Measurements from ENCODE around the gene LMBRD1.
A peak's percentile ranks its signal among the peaks of the same experiment; 100 is the strongest.

The LMBRD1 gene

DNA sequence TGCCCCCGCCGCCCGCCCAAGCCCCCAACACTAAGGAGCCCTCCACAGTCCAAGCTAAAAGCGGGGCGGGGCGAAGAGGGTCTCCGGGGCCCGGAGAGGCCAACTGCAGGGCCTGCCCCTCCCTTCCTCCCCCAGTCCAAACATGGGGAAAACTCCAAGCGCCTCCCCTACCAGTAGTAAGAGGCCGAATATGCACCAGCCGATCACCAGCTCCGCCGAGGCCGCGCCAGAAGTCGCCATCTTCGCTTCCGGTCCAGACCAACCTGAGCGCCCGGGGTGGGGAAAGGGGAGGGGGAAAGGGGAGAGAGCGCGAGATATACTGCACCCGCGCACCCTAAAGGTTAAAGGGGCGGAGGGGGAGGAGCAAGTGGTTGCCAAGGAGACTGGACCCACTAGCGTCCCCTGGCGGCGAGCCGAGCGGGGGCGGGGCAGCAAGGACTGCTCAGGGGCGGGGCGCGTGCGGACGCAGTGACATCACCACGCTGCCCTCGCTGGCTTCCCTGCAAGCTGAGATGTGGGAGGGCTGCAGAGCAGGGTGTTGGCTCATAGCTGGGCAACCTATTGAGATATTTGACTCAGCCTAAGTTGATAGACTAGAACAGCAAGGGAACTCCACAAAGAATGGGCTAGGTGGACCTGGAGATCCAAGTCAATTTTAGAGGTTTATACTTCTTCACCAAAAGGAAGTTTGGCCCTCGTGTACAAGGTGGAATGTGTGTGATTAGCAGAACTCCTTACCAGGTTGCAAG, at the start of gene LMBRD1:
Gene LMBRD1, minus strand, starts transcription at position 369 of the 749 bp plus-strand sequence. Its CDS starts 129 bp downstream, at position 240.
- Histone ChIP-seq H3K27me3 (replicated peaks) (no peaks in the 10 kb centered on the region), H3K36me3 (replicated peaks) (no peaks in the 10 kb centered on the region), H3K27ac (peak within 1 kb of the TSS; percentile 36), H3K4me3 (ENCODE audit: low read depth, low read length) (peak within 1 kb of the TSS; percentile 90)
- in situ Hi-C loops (cut with HindIII; ENCODE audit: low pct_ligation_motif_present, low sequenced_read_pairs) = no loop called here
- peak; percentile 94 for DNase-seq
- peak; percentile 90 for TF ChIP-seq CTCF (IDR thresholded peaks at IDR 0.05; ENCODE audit: low read depth, low read length, missing control alignments)

- H3K36me3 ChIP-seq (replicated peaks) = no peaks in the 10 kb centered on the region
- no peaks in the 10 kb centered on the region for H3K27me3 ChIP-seq (replicated peaks)
- no peak for DNase-seq
- no peak overlapping the region for H3K4me3 ChIP-seq (ENCODE audit: low read depth, low read length)
- H3K27ac ChIP-seq = no peak overlapping the region
- in situ Hi-C loops (cut with HindIII; ENCODE audit: low pct_ligation_motif_present, low sequenced_read_pairs) = no loop called here
- no peak for TF ChIP-seq CTCF (IDR thresholded peaks at IDR 0.05; ENCODE audit: low read depth, low read length, missing control alignments)
Observed at GRCh38 chr6:69846312-69846711, 49.5 kb upstream of the LMBRD1 start.

GRCh38 chr6:69843189-69843588, 46.4 kb upstream of the LMBRD1 start:
- Histone ChIP-seq H3K36me3 (replicated peaks) (no peaks in the 10 kb centered on the region), H3K4me3 (ENCODE audit: low read depth, low read length) (no peak overlapping the region), H3K27me3 (replicated peaks) (no peaks in the 10 kb centered on the region), H3K27ac (no peak overlapping the region)
- DNase-seq = no peak
- in situ Hi-C loops (cut with HindIII; ENCODE audit: low pct_ligation_motif_present, low sequenced_read_pairs) = no loop called here
- no peak for TF ChIP-seq CTCF (IDR thresholded peaks at IDR 0.05; ENCODE audit: low read depth, low read length, missing control alignments)

DNA sequence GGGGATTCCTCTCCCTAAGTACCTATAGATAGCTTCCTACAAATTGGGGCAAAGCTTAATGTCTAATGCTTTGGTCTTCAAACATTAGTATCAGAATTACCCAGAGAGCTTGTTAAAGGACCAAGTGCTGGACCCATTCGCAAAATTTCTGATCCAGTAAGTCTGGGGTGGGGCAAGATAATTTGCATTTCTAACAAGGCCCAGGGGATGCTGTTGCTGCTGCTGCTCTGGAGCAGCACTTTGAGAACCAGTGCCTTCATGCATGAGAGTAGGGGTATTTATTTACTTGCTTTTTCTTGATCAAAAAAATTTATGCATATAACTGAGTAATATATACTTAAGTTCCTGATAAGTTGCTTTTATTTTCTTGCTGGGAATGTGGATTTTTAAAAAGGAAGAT, 45.1 kb upstream of the LMBRD1 start:
- no peak for TF ChIP-seq CTCF (IDR thresholded peaks at IDR 0.05; ENCODE audit: low read depth, low read length, missing control alignments)
- Histone ChIP-seq H3K36me3 (replicated peaks) (no peaks in the 10 kb centered on the region), H3K27ac (no peak overlapping the region), H3K27me3 (replicated peaks) (no peaks in the 10 kb centered on the region), H3K4me3 (ENCODE audit: low read depth, low read length) (no peak overlapping the region)
- DNase-seq = no peak
- in situ Hi-C loops (cut with HindIII; ENCODE audit: low pct_ligation_motif_present, low sequenced_read_pairs) = no loop called here

- peak; percentile 77 for DNase-seq
- in situ Hi-C loops (cut with HindIII; ENCODE audit: low pct_ligation_motif_present, low sequenced_read_pairs) = no loop called here
Observed at GRCh38 chr6:69835414-69836179, 38.8 kb upstream of the LMBRD1 start.

More at GRCh38 chr6:69835414-69836179, 38.8 kb upstream of the LMBRD1 start:
- Histone ChIP-seq H3K36me3 (replicated peaks) (no peaks in the 10 kb centered on the region), H3K4me3 (ENCODE audit: low read depth, low read length) (peak overlapping the region; percentile 27), H3K27ac (no peak overlapping the region), H3K27me3 (replicated peaks) (no peaks in the 10 kb centered on the region)
- peak; percentile 75 for TF ChIP-seq CTCF (IDR thresholded peaks at IDR 0.05; ENCODE audit: low read depth, low read length, missing control alignments)
